Neuron (in vitro differentiated cells): ENCODE data around the gene ACYP2.

Experiments
- H2AFZ ChIP-seq: one replicate; pipeline ENCODE4 v1.6.1; 2013; ENCODE audit warnings: low read depth, mild to moderate bottlenecking, inconsistent platforms, low read length, moderate library complexity
- H3K27me3 ChIP-seq: one replicate; pipeline ENCODE4 v1.6.1; 2013; ENCODE audit warnings: low read length; ENCODE audit not compliant: insufficient read depth
- H3K36me3 ChIP-seq: one replicate; pipeline ENCODE4 v1.6.1; 2013; ENCODE audit warnings: low read length; ENCODE audit not compliant: insufficient read depth
- H3K4me1 ChIP-seq: one replicate; pipeline ENCODE4 v1.6.1; 2013; ENCODE audit warnings: low read length; ENCODE audit not compliant: insufficient read depth
- H3K4me3 ChIP-seq: 2 replicates; pipeline ENCODE4 v1.5.1; 2013; ENCODE audit warnings: mild to moderate bottlenecking, low read length, moderate library complexity
- H3K9me3 ChIP-seq: one replicate; pipeline ENCODE4 v1.6.1; 2013; ENCODE audit warnings: low read length

The ACYP2 gene

DNA sequence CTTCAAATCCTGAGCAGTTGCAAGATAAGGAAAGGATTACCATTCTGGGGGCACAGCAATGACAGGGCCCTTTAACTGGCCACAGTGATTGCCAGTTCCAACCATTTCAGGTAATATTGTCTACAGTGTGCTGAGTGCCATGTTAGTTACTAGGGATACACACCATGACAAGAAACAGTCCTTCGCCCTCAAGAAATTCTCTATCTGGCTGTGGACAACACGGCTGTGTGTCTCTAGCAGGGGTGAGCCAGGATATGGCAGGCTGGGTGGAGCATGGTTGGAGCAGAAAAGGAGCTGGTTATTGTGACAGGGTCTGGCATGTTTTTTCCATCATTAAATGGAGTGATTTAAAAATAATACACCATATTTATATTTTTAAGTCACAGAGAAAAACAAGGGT lies 109.6 kb downstream of the ACYP2 start:
- H3K4me3 ChIP-seq = no peak overlapping the region
- no peak overlapping the region for H2AFZ ChIP-seq
- no peaks in the 10 kb centered on the region for H3K27me3 ChIP-seq
- H3K9me3 ChIP-seq = no peaks in the 10 kb centered on the region
- H3K36me3 ChIP-seq = no peaks in the 10 kb centered on the region
- H3K4me1 ChIP-seq = peaks cover 3% of the 10 kb centered on the region

- peaks cover 3% of the 10 kb centered on the region for H3K4me1 ChIP-seq
- no peak overlapping the region for H2AFZ ChIP-seq
- H3K4me3 ChIP-seq = no peak overlapping the region
- no peaks in the 10 kb centered on the region for H3K27me3 ChIP-seq
- H3K9me3 ChIP-seq = no peaks in the 10 kb centered on the region
- H3K36me3 ChIP-seq = no peaks in the 10 kb centered on the region
These were observed 110.8 kb downstream of the ACYP2 start for GRCh38 chr2:54226260-54226659.

DNA sequence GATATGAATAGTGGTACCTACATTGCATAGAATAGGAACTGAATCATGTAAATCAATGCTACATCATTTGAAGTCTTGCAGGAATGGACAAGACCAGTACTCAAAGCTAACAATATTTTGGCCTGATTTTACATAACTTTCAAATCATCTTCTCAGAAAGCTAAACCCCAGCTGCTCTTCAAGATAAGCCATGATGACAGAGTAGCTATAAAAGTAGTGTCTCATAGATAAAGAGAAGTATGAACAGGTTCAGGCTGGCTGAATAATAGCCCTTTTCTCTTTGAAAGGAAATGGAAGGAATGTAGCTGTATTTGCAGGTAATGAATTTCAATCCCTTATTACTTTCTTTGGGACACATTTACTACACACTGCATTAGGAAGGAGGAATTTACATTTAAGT lies 112.4 kb downstream of the ACYP2 start:
- no peak overlapping the region for H2AFZ ChIP-seq
- no peaks in the 10 kb centered on the region for H3K27me3 ChIP-seq
- peaks cover 3% of the 10 kb centered on the region for H3K4me1 ChIP-seq
- no peak overlapping the region for H3K4me3 ChIP-seq
- H3K9me3 ChIP-seq = no peaks in the 10 kb centered on the region
- no peaks in the 10 kb centered on the region for H3K36me3 ChIP-seq

GRCh38 chr2:54228945-54229344 lies 113.5 kb downstream of the ACYP2 start:
- H3K4me1 ChIP-seq = peaks cover 3% of the 10 kb centered on the region
- H3K9me3 ChIP-seq = no peaks in the 10 kb centered on the region
- H3K27me3 ChIP-seq = no peaks in the 10 kb centered on the region
- H3K36me3 ChIP-seq = no peaks in the 10 kb centered on the region
- no peak overlapping the region for H3K4me3 ChIP-seq
- H2AFZ ChIP-seq = no peak overlapping the region

DNA sequence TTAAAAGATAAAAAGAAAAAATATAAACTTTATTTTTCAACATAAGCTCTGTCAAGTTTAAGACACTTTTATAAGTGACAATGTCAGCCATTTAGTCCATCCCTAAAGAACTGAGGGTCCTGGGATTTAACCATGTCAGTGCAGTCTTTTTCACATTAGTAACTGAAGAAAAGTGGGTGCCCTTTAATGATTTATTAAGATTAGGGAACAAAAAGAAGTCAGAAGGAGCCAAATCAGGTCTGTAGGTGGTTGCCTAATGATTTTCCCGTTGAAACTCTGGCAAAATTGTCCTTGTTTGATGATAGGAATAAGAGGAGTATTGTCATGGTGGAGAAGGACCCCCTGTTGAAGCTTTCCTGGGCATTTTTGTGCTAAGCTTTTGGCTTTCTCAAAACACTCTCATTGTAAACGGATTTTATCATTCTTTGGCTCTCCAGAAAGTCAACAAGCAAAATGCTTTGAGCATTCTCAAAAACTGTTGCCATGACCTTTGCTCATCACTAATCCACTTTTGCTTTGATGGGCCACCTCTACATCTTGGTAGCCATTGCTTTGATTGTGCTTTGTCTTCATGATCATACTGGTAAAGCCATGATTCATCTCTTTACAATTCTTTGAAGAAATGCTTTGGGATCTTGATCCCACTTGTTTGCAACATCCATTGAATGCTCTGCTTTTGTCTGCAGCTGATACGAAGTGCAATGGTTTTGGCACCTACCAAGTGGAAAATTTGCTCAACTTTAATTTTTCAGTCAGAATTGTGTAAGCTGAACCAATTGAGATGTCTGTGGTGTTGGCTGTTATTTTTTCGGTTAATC lies 118.6 kb downstream of the ACYP2 start:
- Histone ChIP-seq H2AFZ (no peak overlapping the region), H3K9me3 (no peaks in the 10 kb centered on the region), H3K4me3 (no peak overlapping the region), H3K27me3 (no peaks in the 10 kb centered on the region), H3K4me1 (no peaks in the 10 kb centered on the region), H3K36me3 (no peaks in the 10 kb centered on the region)

DNA sequence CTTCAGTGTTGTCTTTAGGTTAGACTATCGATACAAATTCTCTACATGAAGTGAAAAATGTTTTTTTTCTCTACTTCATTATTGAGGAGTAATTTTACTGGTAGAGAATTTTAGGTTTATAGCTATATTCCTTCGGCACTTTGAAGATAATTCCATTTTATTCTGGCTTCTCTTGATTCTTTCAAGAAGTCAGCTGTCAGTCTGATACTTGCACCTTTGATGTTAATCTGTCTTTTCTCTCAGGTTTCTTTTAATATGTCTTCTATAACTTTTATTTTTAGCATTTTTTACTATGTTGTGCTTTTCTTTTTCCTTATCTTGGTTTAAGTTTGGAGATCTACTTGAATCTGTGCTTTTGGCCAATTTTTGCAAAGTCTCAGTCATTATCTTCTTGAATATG lies 122.0 kb downstream of the ACYP2 start:
- Histone ChIP-seq H2AFZ (no peak overlapping the region), H3K27me3 (no peaks in the 10 kb centered on the region), H3K4me3 (no peak overlapping the region), H3K36me3 (no peaks in the 10 kb centered on the region), H3K9me3 (no peaks in the 10 kb centered on the region), H3K4me1 (no peaks in the 10 kb centered on the region)

DNA sequence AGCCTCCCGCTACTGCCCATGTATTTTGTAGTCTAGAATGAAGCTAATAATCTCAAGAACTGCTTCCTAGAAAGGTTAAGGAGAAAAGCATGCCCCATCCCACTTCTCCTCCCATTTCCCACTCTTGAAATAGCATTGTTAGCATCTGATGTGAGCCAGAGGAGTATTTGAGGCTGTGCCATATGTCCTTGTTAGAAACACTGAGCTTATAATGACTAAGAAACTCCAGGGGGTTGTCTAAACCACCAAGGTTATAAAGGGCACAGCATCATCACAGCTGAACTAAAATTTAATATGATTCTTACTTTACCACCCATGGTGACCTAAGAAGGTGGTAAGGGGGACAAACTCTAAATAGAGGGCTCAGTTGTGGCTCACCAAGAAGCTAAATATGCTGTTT lies 124.0 kb downstream of the ACYP2 start:
- Histone ChIP-seq H3K27me3 (no peaks in the 10 kb centered on the region), H3K4me1 (no peaks in the 10 kb centered on the region), H3K9me3 (no peaks in the 10 kb centered on the region), H2AFZ (no peak overlapping the region), H3K4me3 (no peak overlapping the region), H3K36me3 (no peaks in the 10 kb centered on the region)

GRCh38 chr2:54240515-54241469 lies 125.4 kb downstream of the ACYP2 start:
- H3K36me3 ChIP-seq = no peaks in the 10 kb centered on the region
- H3K4me3 ChIP-seq = no peak overlapping the region
- H3K4me1 ChIP-seq = no peaks in the 10 kb centered on the region
- H3K27me3 ChIP-seq = no peaks in the 10 kb centered on the region
- no peak overlapping the region for H2AFZ ChIP-seq
- H3K9me3 ChIP-seq = no peaks in the 10 kb centered on the region

- Histone ChIP-seq H3K4me1 (no peaks in the 10 kb centered on the region), H2AFZ (no peak overlapping the region), H3K36me3 (no peaks in the 10 kb centered on the region), H3K4me3 (no peak overlapping the region), H3K27me3 (no peaks in the 10 kb centered on the region), H3K9me3 (no peaks in the 10 kb centered on the region)
These were observed 131.7 kb downstream of the ACYP2 start for GRCh38 chr2:54247115-54247514.

- Histone ChIP-seq H3K27me3 (no peaks in the 10 kb centered on the region), H2AFZ (no peak overlapping the region), H3K36me3 (no peaks in the 10 kb centered on the region), H3K9me3 (no peaks in the 10 kb centered on the region), H3K4me1 (no peaks in the 10 kb centered on the region), H3K4me3 (no peak overlapping the region)
These were observed 134.2 kb downstream of the ACYP2 start for GRCh38 chr2:54249629-54250028.

DNA sequence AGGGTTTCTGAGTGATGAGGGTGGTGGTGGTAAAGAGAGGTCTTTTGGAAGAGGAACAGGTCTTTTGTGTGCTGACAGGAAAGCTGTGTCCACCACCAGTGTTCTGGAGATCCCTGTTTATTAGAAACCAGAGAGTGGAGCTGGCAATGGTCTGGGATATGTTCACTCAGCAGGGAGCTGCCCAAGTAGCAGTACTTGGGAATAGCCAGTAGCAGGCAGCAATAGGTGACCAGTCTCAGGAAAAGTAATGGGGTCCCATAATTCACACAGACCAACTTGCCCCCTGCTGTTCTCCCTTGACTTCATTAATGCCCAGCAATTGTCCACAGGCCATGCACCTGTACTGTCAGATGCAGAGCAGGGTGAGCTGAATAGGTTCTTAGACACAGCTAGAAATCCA lies 138.8 kb downstream of the ACYP2 start:
- Histone ChIP-seq H3K27me3 (no peaks in the 10 kb centered on the region), H3K4me3 (no peak overlapping the region), H3K4me1 (no peaks in the 10 kb centered on the region), H2AFZ (no peak overlapping the region), H3K9me3 (no peaks in the 10 kb centered on the region), H3K36me3 (no peaks in the 10 kb centered on the region)

- no peaks in the 10 kb centered on the region for H3K36me3 ChIP-seq
- H3K27me3 ChIP-seq = no peaks in the 10 kb centered on the region
- peaks cover 4% of the 10 kb centered on the region for H3K4me1 ChIP-seq
- no peaks in the 10 kb centered on the region for H3K9me3 ChIP-seq
- H3K4me3 ChIP-seq = no peak overlapping the region
- no peak overlapping the region for H2AFZ ChIP-seq
These were observed 140.0 kb downstream of the ACYP2 start for GRCh38 chr2:54255230-54256090.
